Peyer's patch (tissue), 4 donors: Measurements from ENCODE around the gene TMEM143.

Experiments
- POLR2A ChIP-seq, 2 donors: fragments of 450-650 bp; IDR thresholded peaks; one replicate each; pipeline ENCODE4 v1.5.1; 2017; ENCODE audit warnings: antibody characterized with exemption in 2 of 2, mild to moderate bottlenecking in 2 of 2, moderate library complexity in 2 of 2
- TF ChIP-seq, protein P1 (sequence below), 6 experiments: fragments of 450-650 bp in 4 of 6; fragments of 200-600 bp in 2 of 6; sonication (generic) in 1 of 6; IDR thresholded peaks; one replicate each; pipeline ENCODE4 v1.5.1; 2017 to 2019; ENCODE audit warnings: antibody characterized with exemption in 6 of 6, mild to moderate bottlenecking in 3 of 6, moderate library complexity in 1 of 6

DNA sequence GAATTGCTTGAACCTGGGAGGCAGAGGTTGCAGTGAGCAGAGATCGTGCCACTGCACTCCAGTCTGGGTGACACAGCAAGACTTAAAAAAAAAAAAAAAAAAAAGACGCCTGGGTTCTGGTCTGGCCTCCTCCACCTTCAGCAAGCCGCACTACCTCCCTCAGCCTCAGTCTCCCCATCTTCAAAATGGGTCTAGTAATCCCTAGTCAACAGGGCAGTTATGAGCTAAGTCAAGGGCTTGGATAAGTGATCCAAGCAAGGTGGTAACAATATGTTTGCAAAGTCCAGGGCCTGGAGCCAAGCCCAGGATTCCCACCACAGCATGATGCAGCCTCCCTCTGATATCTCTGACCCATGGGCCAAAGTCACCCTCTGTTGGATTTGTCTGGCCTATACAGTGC lies 23.2 kb upstream of the TMEM143 start:
- TF ChIP-seq, protein P1, sequence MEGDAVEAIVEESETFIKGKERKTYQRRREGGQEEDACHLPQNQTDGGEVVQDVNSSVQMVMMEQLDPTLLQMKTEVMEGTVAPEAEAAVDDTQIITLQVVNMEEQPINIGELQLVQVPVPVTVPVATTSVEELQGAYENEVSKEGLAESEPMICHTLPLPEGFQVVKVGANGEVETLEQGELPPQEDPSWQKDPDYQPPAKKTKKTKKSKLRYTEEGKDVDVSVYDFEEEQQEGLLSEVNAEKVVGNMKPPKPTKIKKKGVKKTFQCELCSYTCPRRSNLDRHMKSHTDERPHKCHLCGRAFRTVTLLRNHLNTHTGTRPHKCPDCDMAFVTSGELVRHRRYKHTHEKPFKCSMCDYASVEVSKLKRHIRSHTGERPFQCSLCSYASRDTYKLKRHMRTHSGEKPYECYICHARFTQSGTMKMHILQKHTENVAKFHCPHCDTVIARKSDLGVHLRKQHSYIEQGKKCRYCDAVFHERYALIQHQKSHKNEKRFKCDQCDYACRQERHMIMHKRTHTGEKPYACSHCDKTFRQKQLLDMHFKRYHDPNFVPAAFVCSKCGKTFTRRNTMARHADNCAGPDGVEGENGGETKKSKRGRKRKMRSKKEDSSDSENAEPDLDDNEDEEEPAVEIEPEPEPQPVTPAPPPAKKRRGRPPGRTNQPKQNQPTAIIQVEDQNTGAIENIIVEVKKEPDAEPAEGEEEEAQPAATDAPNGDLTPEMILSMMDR (IDR thresholded peaks at IDR 0.05), result no peak
- TF ChIP-seq POLR2A (IDR thresholded peaks at IDR 0.05), result no peak
